Cardiac fibroblast (primary cell): ENCODE measurements around the gene SERPINF2.

Experiments used
- DNase-seq, 2 donors: peaks; one replicate each; pipeline versions ENCODE4 v3.0.0 to v3.0.0-alpha.2; 2010; ENCODE audit warnings: low read depth in 2 of 2
- H3K4me3 ChIP-seq, 2 donors: replicated peaks in 1 of 2; 1 replicate in 1 of 2; 2 replicates in 1 of 2; pipeline ENCODE4 v1.5.1; 2011; ENCODE audit warnings: low read depth in 2 of 2, low read length in 2 of 2, mild to moderate bottlenecking in 2 of 2, moderate library complexity in 1 of 2
- CTCF ChIP-seq: IDR thresholded peaks from one replicate; pipeline ENCODE4 v1.5.1; 2011; ENCODE audit warnings: low read depth, mild to moderate bottlenecking, low read length, inconsistent platforms

Gene SERPINF2

GRCh38 chr17:1774390-1775176 lies 31.9 kb downstream of the SERPINF2 start:
- no peak for DNase-seq
- TF ChIP-seq CTCF = no peak
- H3K4me3 ChIP-seq = no peak overlapping the region

DNA sequence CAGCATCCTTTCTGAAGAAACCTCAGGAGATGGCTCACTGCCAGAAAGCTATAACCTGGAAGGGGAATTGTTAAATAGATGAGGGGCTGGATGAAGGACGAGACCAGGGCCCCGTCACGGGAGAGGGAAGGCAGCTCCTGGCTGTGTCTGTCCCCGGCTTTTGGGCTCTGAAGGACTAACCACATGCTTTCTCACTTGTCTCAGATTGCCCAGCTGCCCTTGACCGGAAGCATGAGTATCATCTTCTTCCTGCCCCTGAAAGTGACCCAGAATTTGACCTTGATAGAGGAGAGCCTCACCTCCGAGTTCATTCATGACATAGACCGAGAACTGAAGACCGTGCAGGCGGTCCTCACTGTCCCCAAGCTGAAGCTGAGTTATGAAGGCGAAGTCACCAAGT lies 33.7 kb downstream of the SERPINF2 start:
- no peak for TF ChIP-seq CTCF
- no peak for DNase-seq
- no peak overlapping the region for H3K4me3 ChIP-seq

- no peak for TF ChIP-seq CTCF
Observed at GRCh38 chr17:1776857-1777256, 34.2 kb downstream of the SERPINF2 start.

DNA sequence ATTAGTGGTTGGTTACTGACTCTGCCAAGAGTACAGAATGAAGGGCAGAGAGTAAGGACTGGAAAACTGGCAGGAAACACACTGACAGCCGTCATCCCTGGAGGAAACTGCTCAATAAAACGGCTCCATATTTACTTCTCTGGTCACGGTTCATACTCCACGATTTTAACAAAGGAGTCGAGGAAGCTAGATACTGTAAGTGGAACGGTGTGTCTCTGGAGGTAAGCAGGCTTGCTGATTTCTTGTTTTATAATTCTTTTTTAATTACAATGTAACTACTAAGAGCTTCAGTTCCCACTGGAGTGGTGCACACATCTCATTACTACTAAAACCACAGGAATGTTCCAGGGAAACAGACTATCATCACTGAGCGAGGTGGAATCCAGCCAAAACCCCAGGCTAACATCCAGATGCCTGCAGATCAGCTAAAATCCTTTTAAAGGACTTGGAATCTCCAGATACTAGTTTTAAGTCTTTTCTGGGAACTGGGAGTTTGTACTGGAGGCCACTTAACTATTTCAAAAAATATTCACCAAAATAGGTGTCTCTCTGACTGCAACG lies 37.0 kb downstream of the SERPINF2 start:
- no peak for TF ChIP-seq CTCF
- H3K4me3 ChIP-seq = no peak overlapping the region
- DNase-seq = peak; percentile 96 to 98

More at GRCh38 chr17:1776857-1777256, 34.2 kb downstream of the SERPINF2 start:
- no peak overlapping the region for H3K4me3 ChIP-seq
- DNase-seq = no peak

GRCh38 chr17:1782171-1782567 lies 39.5 kb downstream of the SERPINF2 start:
- no peak overlapping the region for H3K4me3 ChIP-seq
- TF ChIP-seq CTCF = no peak
- DNase-seq = no peak

- no peak overlapping the region for H3K4me3 ChIP-seq
- DNase-seq = peak in 1 of 2 donors; percentile 68
- no peak for TF ChIP-seq CTCF
Observed at GRCh38 chr17:1783271-1783670, 40.6 kb downstream of the SERPINF2 start.
